Osteoblast (primary cell): ENCODE results near the gene USP21. TPM values are rescaled to one million over a fixed set of nuclear protein-coding genes. Genes with fewer than 3 reads are reported as not detected.

Experiments used
- DNase-seq: peaks from one replicate; pipeline ENCODE4 v3.0.0; 2011; ENCODE audit warnings: low spot score, mixed read lengths; ENCODE audit not compliant: insufficient read length; ENCODE audit errors: missing footprints
- H2AFZ ChIP-seq: 2 replicates; pipeline ENCODE4 v1.6.0; 2011; ENCODE audit warnings: mild to moderate bottlenecking, low read length
- H3K27ac ChIP-seq: 2 replicates; pipeline ENCODE4 v1.5.1; 2011; ENCODE audit warnings: mild to moderate bottlenecking, low read depth, low read length, moderate library complexity
- H3K27me3 ChIP-seq: 2 replicates; pipeline ENCODE4 v1.6.0; 2012; ENCODE audit warnings: mild to moderate bottlenecking, control low read depth, inconsistent platforms, low read length, moderate library complexity; ENCODE audit not compliant: insufficient read depth
- H3K36me3 ChIP-seq: 2 replicates; pipeline ENCODE4 v1.5.1; 2011; ENCODE audit warnings: mild to moderate bottlenecking, low read length, control low read depth, moderate library complexity; ENCODE audit not compliant: insufficient read depth
- H3K4me1 ChIP-seq: 2 replicates; pipeline ENCODE4 v1.5.1; 2011; ENCODE audit warnings: mild to moderate bottlenecking, low read length, control low read depth, moderate library complexity; ENCODE audit not compliant: insufficient read depth
- H3K4me2 ChIP-seq: 2 replicates; pipeline ENCODE4 v1.6.0; 2011; ENCODE audit warnings: mild to moderate bottlenecking, low read length; ENCODE audit not compliant: insufficient read depth
- H3K4me3 ChIP-seq: fragments of 200-600 bp; sonication (generic); 3 replicates; pipeline ENCODE4 v1.5.1; 2012; ENCODE audit warnings: mild to moderate bottlenecking, low read length, inconsistent platforms; ENCODE audit not compliant: insufficient read depth
- H3K79me2 ChIP-seq: 2 replicates; pipeline ENCODE4 v1.6.0; 2012; ENCODE audit warnings: mild to moderate bottlenecking, low read length, control low read depth, inconsistent platforms; ENCODE audit not compliant: insufficient read depth
- H3K9me3 ChIP-seq: 2 replicates; pipeline ENCODE4 v1.5.1; 2011; ENCODE audit warnings: low read depth, low read length, control low read depth
- H4K20me1 ChIP-seq: 2 replicates; pipeline ENCODE4 v1.6.0; 2012; ENCODE audit warnings: mild to moderate bottlenecking, low read length, control low read depth; ENCODE audit not compliant: insufficient read depth
- total RNA-seq: library from RNA; depleted of rRNA; stranded (reverse); fragments of >200 nt; gene quantifications from 2 replicates; pipeline ENCODE4 v1.2.3, GENCODE V29; 2012
- TF ChIP-seq, protein P1 (sequence below): IDR thresholded peaks from 2 replicates; pipeline ENCODE4 v1.5.1; 2011; ENCODE audit warnings: mild to moderate bottlenecking, low read depth, low read length, moderate library complexity; ENCODE audit errors: extremely low read depth

USP21 gene
- total RNA-seq, 1 donor: 8.0 TPM

DNA sequence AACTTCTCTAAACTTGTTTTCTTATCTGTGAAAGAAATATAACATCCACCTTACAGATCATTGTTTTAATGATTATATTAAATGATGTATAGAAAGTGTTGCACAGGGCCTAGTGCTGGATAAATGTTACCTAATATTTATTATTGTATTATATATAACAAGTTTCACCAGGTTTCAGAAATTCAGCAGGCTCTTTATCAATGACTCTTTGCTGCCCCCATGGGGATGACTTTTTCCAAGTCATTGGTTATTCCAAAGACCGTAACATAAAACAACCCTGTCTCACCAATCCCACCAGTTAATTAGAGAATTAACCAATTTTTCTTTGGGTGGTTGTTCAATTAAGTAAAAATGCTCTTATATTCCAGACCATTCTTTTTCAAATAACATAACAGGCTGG, 19.5 kb upstream of the USP21 start:
- Histone ChIP-seq H3K27ac (no peak overlapping the region), H3K4me2 (no peak overlapping the region), H3K79me2 (peaks cover 4% of the 10 kb centered on the region), H4K20me1 (no peaks in the 10 kb centered on the region), H3K27me3 (no peaks in the 10 kb centered on the region), H3K36me3 (no peaks in the 10 kb centered on the region), H3K4me3 (no peak overlapping the region), H2AFZ (no peak overlapping the region), H3K4me1 (no peaks in the 10 kb centered on the region), H3K9me3 (no peaks in the 10 kb centered on the region)
- TF ChIP-seq, protein P1, sequence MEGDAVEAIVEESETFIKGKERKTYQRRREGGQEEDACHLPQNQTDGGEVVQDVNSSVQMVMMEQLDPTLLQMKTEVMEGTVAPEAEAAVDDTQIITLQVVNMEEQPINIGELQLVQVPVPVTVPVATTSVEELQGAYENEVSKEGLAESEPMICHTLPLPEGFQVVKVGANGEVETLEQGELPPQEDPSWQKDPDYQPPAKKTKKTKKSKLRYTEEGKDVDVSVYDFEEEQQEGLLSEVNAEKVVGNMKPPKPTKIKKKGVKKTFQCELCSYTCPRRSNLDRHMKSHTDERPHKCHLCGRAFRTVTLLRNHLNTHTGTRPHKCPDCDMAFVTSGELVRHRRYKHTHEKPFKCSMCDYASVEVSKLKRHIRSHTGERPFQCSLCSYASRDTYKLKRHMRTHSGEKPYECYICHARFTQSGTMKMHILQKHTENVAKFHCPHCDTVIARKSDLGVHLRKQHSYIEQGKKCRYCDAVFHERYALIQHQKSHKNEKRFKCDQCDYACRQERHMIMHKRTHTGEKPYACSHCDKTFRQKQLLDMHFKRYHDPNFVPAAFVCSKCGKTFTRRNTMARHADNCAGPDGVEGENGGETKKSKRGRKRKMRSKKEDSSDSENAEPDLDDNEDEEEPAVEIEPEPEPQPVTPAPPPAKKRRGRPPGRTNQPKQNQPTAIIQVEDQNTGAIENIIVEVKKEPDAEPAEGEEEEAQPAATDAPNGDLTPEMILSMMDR: peak; percentile 55
- DNase-seq: peak; percentile 83

DNA sequence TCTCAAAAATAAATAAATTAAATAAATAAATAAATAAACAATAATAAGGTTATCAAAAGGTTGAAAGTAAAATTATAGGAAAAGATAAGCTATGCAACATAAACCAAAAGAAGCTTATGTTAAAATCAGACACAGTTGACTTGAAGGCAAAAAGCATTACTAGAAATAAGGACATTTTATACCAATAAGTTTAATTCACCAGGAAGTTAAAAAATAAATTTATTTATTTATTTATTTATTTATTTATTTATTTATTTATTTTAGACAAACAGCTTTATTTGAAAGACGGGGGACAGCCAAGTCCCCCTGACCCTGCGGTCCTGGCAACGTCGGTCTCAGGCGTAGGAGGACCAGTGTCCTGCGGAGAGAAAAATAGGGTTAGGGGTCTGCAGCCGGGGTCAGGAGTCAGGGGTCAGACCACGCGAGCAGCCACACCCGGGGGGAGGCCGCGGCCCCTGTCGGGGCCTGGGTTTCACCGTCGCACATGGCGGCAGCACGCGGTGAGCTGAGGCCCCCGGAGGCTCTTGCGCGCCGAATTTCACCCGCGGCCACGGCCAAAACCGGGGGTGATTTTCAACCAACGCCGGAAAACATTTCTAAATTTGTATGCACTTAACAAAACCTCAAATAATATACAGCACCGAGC, 18.4 kb upstream of the USP21 start:
- no peaks in the 10 kb centered on the region for H3K9me3 ChIP-seq
- H3K27ac ChIP-seq: no peak overlapping the region
- no peaks in the 10 kb centered on the region for H3K79me2 ChIP-seq
- H3K27me3 ChIP-seq: no peaks in the 10 kb centered on the region
- no peaks in the 10 kb centered on the region for H3K36me3 ChIP-seq
- no peak overlapping the region for H3K4me3 ChIP-seq
- H3K4me1 ChIP-seq: no peaks in the 10 kb centered on the region
- no peak overlapping the region for H3K4me2 ChIP-seq
- TF ChIP-seq, protein P1: no peak
- H4K20me1 ChIP-seq: no peaks in the 10 kb centered on the region
- DNase-seq: peak; percentile 36
- H2AFZ ChIP-seq: no peak overlapping the region

DNA sequence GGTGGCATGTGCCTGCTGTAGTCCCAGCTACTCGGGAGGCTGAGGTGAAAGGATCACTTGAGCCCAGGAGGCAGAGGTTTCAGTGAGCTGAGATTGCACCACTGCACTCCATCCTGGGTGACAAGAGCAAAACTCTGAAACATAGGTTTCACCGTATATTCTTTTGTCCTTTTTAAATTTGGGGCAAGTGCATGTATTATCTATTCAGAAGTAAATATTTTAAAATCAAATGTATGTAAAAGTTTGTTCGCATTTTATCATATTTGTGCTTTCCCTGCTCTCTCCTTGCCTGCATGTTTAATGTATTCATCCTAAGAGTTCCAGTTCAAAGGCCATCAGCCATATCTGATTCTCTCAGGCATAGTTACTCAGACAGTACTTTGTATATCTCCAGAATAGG, 13.5 kb upstream of the USP21 start:
- H4K20me1 ChIP-seq: no peaks in the 10 kb centered on the region
- no peak overlapping the region for H3K27ac ChIP-seq
- TF ChIP-seq, protein P1: no peak
- DNase-seq: no peak
- no peaks in the 10 kb centered on the region for H3K36me3 ChIP-seq
- H3K79me2 ChIP-seq: no peaks in the 10 kb centered on the region
- no peaks in the 10 kb centered on the region for H3K9me3 ChIP-seq
- H3K4me2 ChIP-seq: no peak overlapping the region
- no peak overlapping the region for H2AFZ ChIP-seq
- H3K4me1 ChIP-seq: no peaks in the 10 kb centered on the region
- H3K4me3 ChIP-seq: no peak overlapping the region
- no peaks in the 10 kb centered on the region for H3K27me3 ChIP-seq

DNA sequence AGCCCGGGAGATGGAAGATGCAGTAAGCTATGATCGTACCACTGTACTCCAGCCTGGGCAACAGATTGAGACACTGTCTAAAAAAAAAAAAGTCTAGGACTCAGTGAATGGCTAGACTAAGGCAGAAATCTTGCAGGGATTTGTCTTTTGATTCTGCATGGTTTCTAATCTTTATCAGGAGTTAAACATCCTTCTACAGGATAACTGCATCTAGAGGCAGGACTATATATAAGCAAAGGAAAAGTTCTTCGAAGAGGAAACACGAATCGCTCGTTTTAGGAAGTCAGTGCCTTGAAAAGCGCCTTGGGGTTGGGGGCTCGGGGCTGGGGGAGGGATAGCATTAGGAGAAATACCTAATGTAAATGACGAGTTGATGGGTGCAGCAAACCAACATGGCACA, 6.1 kb upstream of the USP21 start:
- Histone ChIP-seq H3K9me3 (no peaks in the 10 kb centered on the region), H4K20me1 (no peaks in the 10 kb centered on the region), H3K4me1 (peaks cover 6% of the 10 kb centered on the region), H3K4me3 (peak overlapping the region; percentile 89), H2AFZ (peak overlapping the region; percentile 85), H3K27ac (no peak overlapping the region), H3K36me3 (peaks cover 10% of the 10 kb centered on the region), H3K4me2 (peak overlapping the region; percentile 80), H3K79me2 (peaks cover 17% of the 10 kb centered on the region), H3K27me3 (no peaks in the 10 kb centered on the region)
- no peak for DNase-seq
- TF ChIP-seq, protein P1: no peak
